Measurements from ENCODE around the gene PCIF1. TPM values are rescaled to one million over a fixed set of nuclear protein-coding genes. Genes with fewer than 3 reads are reported as not detected.

PCIF1 gene
- total RNA-seq, 1 donor from 2014 or later, result 9.5 TPM

GRCh38 chr20:45944965-45945677 lies 10.6 kb downstream of the PCIF1 start:
- DNase-seq (ENCODE audit: low spot score), result no peak
- no peak overlapping the region for H3K4me2 ChIP-seq
- no peaks in the 10 kb centered on the region for H4K20me1 ChIP-seq (ENCODE audit: low read depth)
- Mint-ChIP-seq H3K27ac (no peak overlapping the region), H3K4me1 (no peaks in the 10 kb centered on the region), H3K27me3 (ENCODE audit: insufficient read depth, low read depth) (no peaks in the 10 kb centered on the region), H3K4me3 (no peak overlapping the region), H3K9me3 (no peaks in the 10 kb centered on the region), H3K36me3 (peaks cover 19% of the 10 kb centered on the region)
- no peak overlapping the region for H3K4me3 ChIP-seq
- no peaks in the 10 kb centered on the region for H3K4me1 ChIP-seq
- no peaks in the 10 kb centered on the region for H3K9me3 ChIP-seq (ENCODE audit: low read depth)
- H3K36me3 ChIP-seq, result no peaks in the 10 kb centered on the region
- no peak overlapping the region for H3K27ac ChIP-seq
- H3F3A ChIP-seq (ENCODE audit: low read depth), result no peaks in the 10 kb centered on the region
- H2AFZ ChIP-seq (replicated peaks), result no peak overlapping the region
- no peak overlapping the region for H3K9ac ChIP-seq
- H3K27me3 ChIP-seq, result no peaks in the 10 kb centered on the region
- no peaks in the 10 kb centered on the region for H3K79me2 ChIP-seq (ENCODE audit: low read depth)
- TF ChIP-seq CTCF (IDR thresholded peaks at IDR 0.05), result no peak
- TF ChIP-seq EZH2 (IDR thresholded peaks at IDR 0.05), result no peak
- no peak for TF ChIP-seq EZH2phosphoT487 (IDR thresholded peaks at IDR 0.05)

GRCh38 chr20:45945678-45946148 lies 11.2 kb downstream of the PCIF1 start:
- TF ChIP-seq EZH2phosphoT487 (IDR thresholded peaks at IDR 0.05), result no peak
- Histone ChIP-seq H3K4me3 (no peak overlapping the region), H3F3A (ENCODE audit: low read depth) (no peaks in the 10 kb centered on the region), H3K27ac (no peak overlapping the region), H4K20me1 (ENCODE audit: low read depth) (no peaks in the 10 kb centered on the region), H3K9ac (no peak overlapping the region), H3K27me3 (no peaks in the 10 kb centered on the region), H2AFZ (replicated peaks) (no peak overlapping the region), H3K4me1 (no peaks in the 10 kb centered on the region), H3K9me3 (ENCODE audit: low read depth) (no peaks in the 10 kb centered on the region), H3K79me2 (ENCODE audit: low read depth) (no peaks in the 10 kb centered on the region), H3K36me3 (no peaks in the 10 kb centered on the region), H3K4me2 (no peak overlapping the region)
- Mint-ChIP-seq H3K9me3 (no peaks in the 10 kb centered on the region), H3K27me3 (ENCODE audit: insufficient read depth, low read depth) (no peaks in the 10 kb centered on the region), H3K4me1 (no peaks in the 10 kb centered on the region), H3K27ac (no peak overlapping the region), H3K36me3 (peaks cover 19% of the 10 kb centered on the region), H3K4me3 (no peak overlapping the region)
- no peak for DNase-seq (ENCODE audit: low spot score)

GRCh38 chr20:45946149-45946970 lies 11.9 kb downstream of the PCIF1 start:
- no peak overlapping the region for H2AFZ ChIP-seq (replicated peaks)
- no peak overlapping the region for H3K27ac Mint-ChIP-seq
- no peak overlapping the region for H3K4me3 Mint-ChIP-seq
- no peaks in the 10 kb centered on the region for H3K4me1 Mint-ChIP-seq
- H3K4me3 ChIP-seq, result no peak overlapping the region
- H3F3A ChIP-seq (ENCODE audit: low read depth), result no peaks in the 10 kb centered on the region
- H3K9me3 Mint-ChIP-seq, result no peaks in the 10 kb centered on the region
- H3K36me3 ChIP-seq, result no peaks in the 10 kb centered on the region
- no peak overlapping the region for H3K4me2 ChIP-seq
- DNase-seq (ENCODE audit: low spot score), result no peak
- H3K27me3 ChIP-seq, result no peaks in the 10 kb centered on the region
- H3K36me3 Mint-ChIP-seq, result peaks cover 19% of the 10 kb centered on the region
- no peak for TF ChIP-seq CTCF (IDR thresholded peaks at IDR 0.05)
- no peak for TF ChIP-seq EZH2phosphoT487 (IDR thresholded peaks at IDR 0.05)
- TF ChIP-seq EZH2 (IDR thresholded peaks at IDR 0.05), result no peak
- no peaks in the 10 kb centered on the region for H3K79me2 ChIP-seq (ENCODE audit: low read depth)
- H3K9me3 ChIP-seq (ENCODE audit: low read depth), result no peaks in the 10 kb centered on the region
- H3K27ac ChIP-seq, result no peak overlapping the region
- peaks cover 3% of the 10 kb centered on the region for H3K27me3 Mint-ChIP-seq (ENCODE audit: insufficient read depth, low read depth)
- H3K9ac ChIP-seq, result no peak overlapping the region
- no peaks in the 10 kb centered on the region for H3K4me1 ChIP-seq
- H4K20me1 ChIP-seq (ENCODE audit: low read depth), result no peaks in the 10 kb centered on the region
